GM21526 (cell line): ENCODE data around the gene ZNF157.

Source experiments
- ATAC-seq: cut with Tn5 transposase; IDR thresholded peaks from one replicate; pipeline ENCODE4 v1.9.1; 2021; ENCODE audit warnings: moderate library complexity; ENCODE audit not compliant: unreplicated experiment, low FRiP score

ZNF157 gene

GRCh38 chrX:47446431-47446830 is 76.1 kb downstream of the ZNF157 start:
- ATAC-seq = no peak

DNA sequence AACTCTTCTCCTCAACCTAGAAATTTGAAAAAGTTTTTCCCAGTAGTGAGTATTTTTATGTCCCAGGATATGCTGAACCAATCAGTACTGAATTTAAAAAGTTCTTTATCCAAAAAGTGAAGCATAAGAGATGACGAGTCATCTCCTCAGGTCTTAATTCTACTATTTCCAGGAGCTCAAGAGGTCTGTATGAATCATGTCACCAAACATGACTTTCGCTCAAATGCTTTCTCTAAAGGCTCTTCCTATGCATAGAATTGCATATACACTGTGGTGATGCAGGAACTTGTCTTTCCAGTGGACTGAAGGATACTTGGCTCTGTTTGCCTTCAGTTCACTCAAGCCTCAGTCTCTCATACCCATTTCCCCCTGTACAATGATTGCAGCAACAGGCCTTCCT is 76.6 kb downstream of the ZNF157 start:
- no peak for ATAC-seq

DNA sequence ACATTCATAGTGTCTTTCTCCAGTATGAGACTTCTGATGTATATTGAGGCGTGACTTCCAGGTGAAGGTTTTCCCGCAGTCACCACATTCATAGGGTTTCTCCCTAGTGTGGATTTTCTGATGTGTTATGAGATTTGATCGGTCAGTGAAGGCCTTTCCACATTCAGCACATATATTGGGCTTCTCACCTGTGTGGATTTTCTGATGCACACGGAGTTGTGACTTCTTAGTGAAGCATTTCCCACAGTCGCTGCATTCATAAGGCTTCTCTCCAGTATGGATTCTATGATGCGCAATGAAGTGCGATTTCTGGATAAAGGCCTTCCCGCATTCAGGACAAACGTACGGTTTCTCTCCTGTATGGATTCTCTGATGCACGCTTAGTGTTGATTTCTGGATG is 77.2 kb downstream of the ZNF157 start:
- no peak for ATAC-seq

GRCh38 chrX:47448165-47448806 is 77.9 kb downstream of the ZNF157 start:
- ATAC-seq = no peak

GRCh38 chrX:47452112-47452511 is 81.7 kb downstream of the ZNF157 start:
- no peak for ATAC-seq

DNA sequence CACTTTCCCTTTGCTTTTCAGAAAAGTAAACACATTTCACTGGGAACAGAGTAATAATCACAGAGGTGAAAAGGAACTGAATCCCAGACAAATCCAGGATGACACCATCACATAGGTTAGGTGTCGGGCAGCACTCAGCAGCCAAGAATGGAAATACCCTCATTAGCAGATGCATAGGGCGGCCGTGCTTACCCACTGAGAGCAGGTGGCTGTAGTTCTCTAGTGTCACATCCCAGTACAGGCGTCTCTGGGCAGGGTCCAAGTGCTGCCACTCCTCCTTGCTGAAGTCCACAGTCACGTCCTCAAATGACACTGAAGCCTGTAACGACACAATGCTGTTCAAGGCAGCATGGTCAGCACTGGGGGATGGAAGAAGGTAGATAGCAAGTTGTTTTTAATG is 85.7 kb downstream of the ZNF157 start:
- no peak for ATAC-seq

DNA sequence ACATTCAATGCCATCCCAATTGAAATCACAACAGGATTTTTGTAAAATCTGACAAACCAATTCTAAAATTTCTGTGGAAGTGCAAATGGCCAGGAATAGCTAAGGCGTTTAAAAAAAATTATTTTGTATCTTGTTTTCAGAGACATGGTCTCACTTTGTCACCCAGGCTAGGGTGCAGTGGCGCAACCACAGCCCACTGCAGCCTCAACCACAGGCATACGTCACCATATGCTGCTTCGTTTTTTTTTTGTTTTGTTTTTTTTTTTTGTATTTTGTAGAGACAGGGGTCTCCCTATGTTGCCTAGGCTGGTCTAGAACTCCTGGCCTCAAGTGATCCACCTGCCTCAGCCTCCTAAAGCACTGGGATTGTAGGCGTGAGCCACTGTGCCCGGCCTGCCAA is 88.2 kb downstream of the ZNF157 start:
- no peak for ATAC-seq

- no peak for ATAC-seq
Observed at GRCh38 chrX:47460561-47460960, 90.2 kb downstream of the ZNF157 start.
